Measurements from ENCODE around the gene SCCPDH. TPM values are rescaled to one million over a fixed set of nuclear protein-coding genes. Genes with fewer than 3 reads are reported as not detected.
A peak's percentile ranks its signal among the peaks of the same experiment; 100 is the strongest.

Gene SCCPDH
- total and polyA plus RNA-seq, 2 of the 13 experiments (the other 11 are each of a cell fraction or from before 2014, with no cell fraction given) = 36.7 to 62.3 TPM

DNA sequence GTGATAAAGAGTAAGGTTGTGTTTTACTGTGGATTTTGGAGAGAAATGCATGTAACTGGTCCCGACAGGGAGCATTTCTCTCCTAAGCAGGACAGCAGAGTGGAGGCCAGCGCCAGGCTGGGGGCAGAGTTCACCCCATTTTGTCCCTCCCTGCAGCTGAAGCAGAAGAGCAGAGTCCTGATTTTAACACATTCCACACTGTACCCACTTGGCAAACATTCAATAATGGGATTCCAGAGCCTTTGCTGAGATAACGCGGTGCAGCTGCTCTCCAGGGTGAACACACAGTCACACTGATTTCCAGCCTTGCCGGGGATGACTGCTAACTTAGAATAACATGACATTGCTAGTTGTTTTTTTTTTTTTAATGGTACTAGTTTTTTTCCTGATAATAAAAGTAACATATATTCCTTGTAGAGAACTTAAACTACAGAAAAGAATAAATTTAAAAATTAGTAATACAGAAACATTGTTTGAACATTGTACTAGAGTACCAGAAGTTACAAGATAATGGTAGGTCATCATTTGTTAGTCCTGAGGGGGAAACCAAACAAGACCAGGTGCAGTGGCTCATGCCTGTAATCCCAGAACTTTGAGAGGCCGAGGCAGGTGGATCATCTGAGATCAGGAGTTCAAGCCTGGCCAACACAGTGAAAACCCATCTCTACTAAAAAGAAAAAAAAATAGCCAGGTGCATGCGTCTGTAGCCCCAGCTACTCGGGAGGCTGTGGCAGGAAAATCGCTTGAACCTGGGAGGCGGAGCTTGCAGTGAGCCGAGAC is 77.2 kb downstream of the SCCPDH start (continued):
- TF ChIP-seq ASH2L (IDR thresholded peaks at IDR 0.05; ENCODE audit: insufficient read length, low read depth, low read length) (no peak), ZNF562 (CRISPR knock-in tag; IDR thresholded peaks at IDR 0.05; ENCODE audit: borderline replicate concordance) (no peak), REPIN1 (CRISPR knock-in tag; IDR thresholded peaks at IDR 0.05; ENCODE audit: borderline replicate concordance, low read depth) (peak; percentile 29; the same call in 1 of the 2 replicates), NR2F6 (IDR thresholded peaks at IDR 0.05) (no peak), NR2F6 (CRISPR knock-in tag; IDR thresholded peaks at IDR 0.05) (peak; percentile 40), BCL6 (CRISPR knock-in tag; IDR thresholded peaks at IDR 0.05) (peak; percentile 62), ZFP62 (CRISPR knock-in tag; IDR thresholded peaks at IDR 0.05) (no peak), MED1 (CRISPR knock-in tag; IDR thresholded peaks at IDR 0.05) (peak; percentile 35; the same call in 1 of the 2 replicates), ZBTB7B (CRISPR knock-in tag; IDR thresholded peaks at IDR 0.05) (0 out of 2 replicates have a peak, but pooled peaks have one; percentile 33), GFI1 (CRISPR knock-in tag; IDR thresholded peaks at IDR 0.05; ENCODE audit: borderline replicate concordance) (peak; percentile 99), ZNF121 (CRISPR knock-in tag; IDR thresholded peaks at IDR 0.05) (peak; percentile 93), HNF4A (CRISPR knock-in tag; IDR thresholded peaks at IDR 0.05) (peak; percentile 92)
- TF ChIP-seq, protein P1, sequence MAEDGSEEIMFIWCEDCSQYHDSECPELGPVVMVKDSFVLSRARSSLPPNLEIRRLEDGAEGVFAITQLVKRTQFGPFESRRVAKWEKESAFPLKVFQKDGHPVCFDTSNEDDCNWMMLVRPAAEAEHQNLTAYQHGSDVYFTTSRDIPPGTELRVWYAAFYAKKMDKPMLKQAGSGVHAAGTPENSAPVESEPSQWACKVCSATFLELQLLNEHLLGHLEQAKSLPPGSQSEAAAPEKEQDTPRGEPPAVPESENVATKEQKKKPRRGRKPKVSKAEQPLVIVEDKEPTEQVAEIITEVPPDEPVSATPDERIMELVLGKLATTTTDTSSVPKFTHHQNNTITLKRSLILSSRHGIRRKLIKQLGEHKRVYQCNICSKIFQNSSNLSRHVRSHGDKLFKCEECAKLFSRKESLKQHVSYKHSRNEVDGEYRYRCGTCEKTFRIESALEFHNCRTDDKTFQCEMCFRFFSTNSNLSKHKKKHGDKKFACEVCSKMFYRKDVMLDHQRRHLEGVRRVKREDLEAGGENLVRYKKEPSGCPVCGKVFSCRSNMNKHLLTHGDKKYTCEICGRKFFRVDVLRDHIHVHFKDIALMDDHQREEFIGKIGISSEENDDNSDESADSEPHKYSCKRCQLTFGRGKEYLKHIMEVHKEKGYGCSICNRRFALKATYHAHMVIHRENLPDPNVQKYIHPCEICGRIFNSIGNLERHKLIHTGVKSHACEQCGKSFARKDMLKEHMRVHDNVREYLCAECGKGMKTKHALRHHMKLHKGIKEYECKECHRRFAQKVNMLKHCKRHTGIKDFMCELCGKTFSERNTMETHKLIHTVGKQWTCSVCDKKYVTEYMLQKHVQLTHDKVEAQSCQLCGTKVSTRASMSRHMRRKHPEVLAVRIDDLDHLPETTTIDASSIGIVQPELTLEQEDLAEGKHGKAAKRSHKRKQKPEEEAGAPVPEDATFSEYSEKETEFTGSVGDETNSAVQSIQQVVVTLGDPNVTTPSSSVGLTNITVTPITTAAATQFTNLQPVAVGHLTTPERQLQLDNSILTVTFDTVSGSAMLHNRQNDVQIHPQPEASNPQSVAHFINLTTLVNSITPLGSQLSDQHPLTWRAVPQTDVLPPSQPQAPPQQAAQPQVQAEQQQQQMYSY (CRISPR knock-in tag; IDR thresholded peaks at IDR 0.05) = no peak
- TF ChIP-seq, protein P2, sequence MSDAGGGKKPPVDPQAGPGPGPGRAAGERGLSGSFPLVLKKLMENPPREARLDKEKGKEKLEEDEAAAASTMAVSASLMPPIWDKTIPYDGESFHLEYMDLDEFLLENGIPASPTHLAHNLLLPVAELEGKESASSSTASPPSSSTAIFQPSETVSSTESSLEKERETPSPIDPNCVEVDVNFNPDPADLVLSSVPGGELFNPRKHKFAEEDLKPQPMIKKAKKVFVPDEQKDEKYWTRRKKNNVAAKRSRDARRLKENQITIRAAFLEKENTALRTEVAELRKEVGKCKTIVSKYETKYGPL (CRISPR knock-in tag; IDR thresholded peaks at IDR 0.05) = no peak
- TF ChIP-seq, protein P3, sequence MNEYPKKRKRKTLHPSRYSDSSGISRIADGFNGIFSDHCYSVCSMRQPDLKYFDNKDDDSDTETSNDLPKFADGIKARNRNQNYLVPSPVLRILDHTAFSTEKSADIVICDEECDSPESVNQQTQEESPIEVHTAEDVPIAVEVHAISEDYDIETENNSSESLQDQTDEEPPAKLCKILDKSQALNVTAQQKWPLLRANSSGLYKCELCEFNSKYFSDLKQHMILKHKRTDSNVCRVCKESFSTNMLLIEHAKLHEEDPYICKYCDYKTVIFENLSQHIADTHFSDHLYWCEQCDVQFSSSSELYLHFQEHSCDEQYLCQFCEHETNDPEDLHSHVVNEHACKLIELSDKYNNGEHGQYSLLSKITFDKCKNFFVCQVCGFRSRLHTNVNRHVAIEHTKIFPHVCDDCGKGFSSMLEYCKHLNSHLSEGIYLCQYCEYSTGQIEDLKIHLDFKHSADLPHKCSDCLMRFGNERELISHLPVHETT (CRISPR knock-in tag; conservative IDR thresholded peaks at IDR 0.05) = no peak
- TF ChIP-seq, protein P4, sequence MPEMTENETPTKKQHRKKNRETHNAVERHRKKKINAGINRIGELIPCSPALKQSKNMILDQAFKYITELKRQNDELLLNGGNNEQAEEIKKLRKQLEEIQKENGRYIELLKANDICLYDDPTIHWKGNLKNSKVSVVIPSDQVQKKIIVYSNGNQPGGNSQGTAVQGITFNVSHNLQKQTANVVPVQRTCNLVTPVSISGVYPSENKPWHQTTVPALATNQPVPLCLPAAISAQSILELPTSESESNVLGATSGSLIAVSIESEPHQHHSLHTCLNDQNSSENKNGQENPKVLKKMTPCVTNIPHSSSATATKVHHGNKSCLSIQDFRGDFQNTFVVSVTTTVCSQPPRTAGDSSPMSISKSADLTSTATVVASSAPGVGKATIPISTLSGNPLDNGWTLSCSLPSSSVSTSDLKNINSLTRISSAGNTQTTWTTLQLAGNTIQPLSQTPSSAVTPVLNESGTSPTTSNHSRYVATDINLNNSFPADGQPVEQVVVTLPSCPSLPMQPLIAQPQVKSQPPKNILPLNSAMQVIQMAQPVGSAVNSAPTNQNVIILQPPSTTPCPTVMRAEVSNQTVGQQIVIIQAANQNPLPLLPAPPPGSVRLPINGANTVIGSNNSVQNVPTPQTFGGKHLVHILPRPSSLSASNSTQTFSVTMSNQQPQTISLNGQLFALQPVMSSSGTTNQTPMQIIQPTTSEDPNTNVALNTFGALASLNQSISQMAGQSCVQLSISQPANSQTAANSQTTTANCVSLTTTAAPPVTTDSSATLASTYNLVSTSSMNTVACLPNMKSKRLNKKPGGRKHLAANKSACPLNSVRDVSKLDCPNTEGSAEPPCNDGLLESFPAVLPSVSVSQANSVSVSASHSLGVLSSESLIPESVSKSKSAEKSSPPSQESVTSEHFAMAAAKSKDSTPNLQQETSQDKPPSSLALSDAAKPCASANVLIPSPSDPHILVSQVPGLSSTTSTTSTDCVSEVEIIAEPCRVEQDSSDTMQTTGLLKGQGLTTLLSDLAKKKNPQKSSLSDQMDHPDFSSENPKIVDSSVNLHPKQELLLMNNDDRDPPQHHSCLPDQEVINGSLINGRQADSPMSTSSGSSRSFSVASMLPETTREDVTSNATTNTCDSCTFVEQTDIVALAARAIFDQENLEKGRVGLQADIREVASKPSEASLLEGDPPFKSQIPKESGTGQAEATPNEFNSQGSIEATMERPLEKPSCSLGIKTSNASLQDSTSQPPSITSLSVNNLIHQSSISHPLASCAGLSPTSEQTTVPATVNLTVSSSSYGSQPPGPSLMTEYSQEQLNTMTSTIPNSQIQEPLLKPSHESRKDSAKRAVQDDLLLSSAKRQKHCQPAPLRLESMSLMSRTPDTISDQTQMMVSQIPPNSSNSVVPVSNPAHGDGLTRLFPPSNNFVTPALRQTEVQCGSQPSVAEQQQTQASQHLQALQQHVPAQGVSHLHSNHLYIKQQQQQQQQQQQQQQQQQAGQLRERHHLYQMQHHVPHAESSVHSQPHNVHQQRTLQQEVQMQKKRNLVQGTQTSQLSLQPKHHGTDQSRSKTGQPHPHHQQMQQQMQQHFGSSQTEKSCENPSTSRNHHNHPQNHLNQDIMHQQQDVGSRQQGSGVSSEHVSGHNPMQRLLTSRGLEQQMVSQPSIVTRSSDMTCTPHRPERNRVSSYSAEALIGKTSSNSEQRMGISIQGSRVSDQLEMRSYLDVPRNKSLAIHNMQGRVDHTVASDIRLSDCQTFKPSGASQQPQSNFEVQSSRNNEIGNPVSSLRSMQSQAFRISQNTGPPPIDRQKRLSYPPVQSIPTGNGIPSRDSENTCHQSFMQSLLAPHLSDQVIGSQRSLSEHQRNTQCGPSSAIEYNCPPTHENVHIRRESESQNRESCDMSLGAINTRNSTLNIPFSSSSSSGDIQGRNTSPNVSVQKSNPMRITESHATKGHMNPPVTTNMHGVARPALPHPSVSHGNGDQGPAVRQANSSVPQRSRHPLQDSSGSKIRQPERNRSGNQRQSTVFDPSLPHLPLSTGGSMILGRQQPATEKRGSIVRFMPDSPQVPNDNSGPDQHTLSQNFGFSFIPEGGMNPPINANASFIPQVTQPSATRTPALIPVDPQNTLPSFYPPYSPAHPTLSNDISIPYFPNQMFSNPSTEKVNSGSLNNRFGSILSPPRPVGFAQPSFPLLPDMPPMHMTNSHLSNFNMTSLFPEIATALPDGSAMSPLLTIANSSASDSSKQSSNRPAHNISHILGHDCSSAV (CRISPR knock-in tag; IDR thresholded peaks at IDR 0.05; ENCODE audit: borderline replicate concordance) = no peak

Measured in HepG2 (cell line).